NCI-H2227 (cell line): ENCODE results near the gene OSTN.
"Not testable (repeated sequence)": the region's sequence is repeated elsewhere in the genome, so short reads cannot be mapped to it uniquely, and the experiment has no call there.

Source experiments
- DNase-seq: peaks from one replicate; lab custom pipeline; 2025; ENCODE audit not compliant: unreplicated experiment; lab: John Stamatoyannopoulos, UW

OSTN gene

DNA sequence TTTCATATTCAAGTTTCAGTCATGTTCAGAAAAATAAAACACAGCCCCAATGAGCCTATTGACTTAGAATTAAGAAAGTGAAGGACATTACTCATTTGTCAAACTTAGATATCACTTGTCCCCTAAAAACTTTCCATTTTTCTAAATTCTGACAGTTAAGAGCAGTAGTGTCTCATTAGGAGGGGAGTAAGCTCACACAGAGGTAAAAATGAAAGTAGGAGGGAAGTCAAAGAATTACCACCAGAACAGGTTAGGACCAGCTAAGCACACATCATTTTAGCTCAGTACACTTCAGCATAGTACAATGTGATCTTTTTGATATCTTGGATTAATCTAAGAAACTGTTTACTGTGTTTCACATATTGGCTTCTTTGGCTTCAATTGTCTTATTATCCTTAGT is 64.3 kb downstream of the OSTN start:
- DNase-seq, result no peak

DNA sequence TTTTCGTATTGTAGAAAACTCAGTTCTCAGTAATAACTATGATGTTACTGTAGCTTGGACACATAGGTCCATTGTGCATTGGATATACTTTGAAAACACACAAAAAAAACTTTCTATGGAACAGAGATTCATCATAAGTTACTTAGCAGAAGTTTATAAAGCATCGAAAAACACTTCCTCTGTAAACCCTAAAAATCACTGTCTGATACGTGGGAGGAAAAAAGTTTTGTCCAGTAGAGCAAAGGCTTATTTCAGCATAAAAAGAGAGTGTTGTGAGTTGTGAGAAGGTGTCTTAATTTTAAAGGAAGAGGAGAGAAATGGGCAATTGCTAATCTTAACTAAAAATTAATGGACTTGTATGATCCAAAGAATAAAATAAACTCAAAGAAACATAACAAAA is 64.8 kb downstream of the OSTN start:
- no peak for DNase-seq

DNA sequence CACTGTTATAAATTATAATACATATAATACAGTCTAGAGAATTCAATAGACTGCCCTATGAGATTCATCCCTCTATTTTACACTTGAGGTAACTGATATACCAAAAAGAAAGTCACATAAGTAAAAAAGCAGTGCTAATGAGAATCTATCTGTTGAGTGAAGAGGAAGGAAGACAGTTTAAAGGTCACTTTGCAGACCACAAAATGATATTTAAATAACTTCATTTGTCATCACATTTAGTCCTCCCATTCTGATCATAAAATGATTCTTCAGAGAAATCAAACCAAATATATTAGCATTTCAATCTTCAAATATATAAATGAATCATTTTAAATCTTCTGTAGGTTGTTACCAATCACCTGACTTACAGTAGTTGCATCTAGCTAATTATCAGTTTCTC is 69.7 kb downstream of the OSTN start:
- no peak for DNase-seq

DNA sequence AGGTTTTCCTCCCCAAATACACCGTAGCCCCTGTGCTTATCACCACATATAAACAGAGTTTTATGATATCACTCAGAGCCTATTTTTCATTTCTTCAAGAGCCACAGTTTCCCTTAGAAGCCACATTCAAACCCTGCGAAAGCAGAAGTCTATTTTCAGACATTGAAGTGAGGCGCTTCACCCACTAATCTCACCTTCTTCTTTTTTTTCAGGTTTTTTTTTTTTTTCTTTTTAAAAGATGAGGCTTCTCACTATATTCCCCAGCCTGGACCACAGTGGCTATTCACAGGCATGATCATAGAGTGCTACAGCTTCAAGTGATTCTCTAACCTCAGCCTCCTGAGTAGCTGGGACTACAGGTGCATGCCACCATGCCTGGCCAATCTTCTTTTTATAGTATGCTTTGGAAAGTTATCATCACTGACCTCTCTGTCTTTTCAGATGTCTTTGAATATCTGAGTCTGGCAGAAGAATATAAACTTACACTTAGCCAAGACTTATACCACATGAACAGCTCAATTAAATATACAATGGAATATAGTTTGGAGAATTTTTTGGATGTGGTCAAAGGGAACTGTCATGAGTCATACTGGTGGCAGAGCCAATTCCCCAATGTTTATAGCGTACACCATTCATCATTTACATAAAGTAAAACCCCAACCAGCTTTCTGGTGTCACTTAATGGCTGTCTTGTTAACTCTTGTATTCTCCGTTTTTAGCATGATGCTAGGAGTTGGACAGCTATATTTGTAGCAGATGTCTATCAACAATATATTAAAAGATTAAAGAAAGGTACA is 70.4 kb downstream of the OSTN start:
- DNase-seq, result no peak

DNA sequence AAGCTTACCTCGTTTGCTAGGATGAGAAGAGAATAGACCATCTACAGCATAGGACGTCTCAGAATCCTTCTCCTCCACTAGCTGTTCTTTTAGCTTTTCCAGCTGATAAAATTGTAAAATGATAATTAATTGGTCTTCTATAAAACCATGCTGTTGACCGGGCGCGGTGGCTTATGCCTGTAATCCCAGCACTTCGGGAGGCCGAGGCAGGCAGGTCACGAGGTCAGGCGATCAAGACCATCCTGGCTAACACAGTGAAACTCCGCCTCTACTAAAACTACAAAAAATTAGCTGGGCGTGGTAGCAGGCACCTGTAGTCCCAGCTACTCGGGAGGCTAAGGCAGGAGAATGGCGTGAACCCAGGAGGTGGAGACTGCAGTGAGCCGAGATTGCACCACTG is 76.2 kb downstream of the OSTN start:
- not testable (repeated sequence) for DNase-seq

DNA sequence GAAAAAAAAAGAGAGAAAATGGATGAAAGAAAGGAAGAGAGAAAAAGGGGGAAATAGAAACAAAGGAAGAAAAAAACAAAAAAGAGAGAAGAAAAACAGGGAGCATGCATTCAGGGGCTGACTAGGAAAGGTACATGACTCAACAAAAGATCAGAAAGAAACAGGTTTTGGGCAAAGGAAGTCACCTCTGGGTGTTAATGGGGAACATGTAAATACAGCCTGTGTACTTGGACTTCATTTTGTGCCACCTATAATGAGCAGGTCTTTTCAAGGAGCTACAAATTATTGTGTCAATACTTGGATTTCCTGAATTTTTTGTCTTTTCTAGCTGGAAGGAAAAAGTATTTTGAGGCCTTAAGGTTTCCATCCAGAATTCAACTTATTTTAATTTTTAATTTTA is 76.7 kb downstream of the OSTN start:
- DNase-seq, result no peak

DNA sequence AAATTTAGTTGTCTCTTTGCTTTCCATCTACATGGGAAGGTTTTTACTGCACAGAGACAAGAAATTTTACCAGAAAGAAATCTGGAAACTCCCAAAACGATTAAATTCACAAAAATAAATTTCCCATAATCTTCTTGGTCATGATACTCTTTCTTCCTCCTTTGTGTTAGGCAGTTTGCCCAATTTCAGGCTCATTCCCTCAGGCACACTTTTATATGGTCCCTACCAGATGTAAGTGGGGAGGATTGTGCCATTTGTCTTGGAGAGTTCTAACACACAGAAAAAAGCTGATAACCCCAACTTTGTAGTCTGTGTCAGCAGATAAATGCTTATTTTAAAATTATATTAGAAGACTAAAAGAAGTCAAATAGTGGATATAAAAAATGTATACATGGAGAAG is 81.1 kb downstream of the OSTN start:
- no peak for DNase-seq

DNA sequence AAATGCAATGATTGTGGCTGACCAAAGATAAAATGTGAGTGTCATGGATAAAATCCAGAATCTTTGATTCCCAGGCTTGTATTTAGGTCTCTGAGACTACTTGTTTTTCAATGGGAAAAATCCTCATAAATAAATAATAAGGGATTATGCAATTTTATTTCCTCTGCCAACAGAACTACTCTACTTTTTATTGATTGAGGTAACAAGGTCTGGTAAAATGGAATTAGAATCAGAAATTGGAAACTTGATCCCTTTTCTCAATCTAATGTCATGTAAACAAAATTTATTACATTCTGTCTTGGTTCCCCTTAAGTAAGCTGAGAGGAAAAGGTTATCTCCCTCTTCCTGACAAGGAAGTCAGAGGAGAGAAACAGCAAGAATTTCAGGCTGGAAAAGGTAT is 81.8 kb downstream of the OSTN start:
- no peak for DNase-seq

DNA sequence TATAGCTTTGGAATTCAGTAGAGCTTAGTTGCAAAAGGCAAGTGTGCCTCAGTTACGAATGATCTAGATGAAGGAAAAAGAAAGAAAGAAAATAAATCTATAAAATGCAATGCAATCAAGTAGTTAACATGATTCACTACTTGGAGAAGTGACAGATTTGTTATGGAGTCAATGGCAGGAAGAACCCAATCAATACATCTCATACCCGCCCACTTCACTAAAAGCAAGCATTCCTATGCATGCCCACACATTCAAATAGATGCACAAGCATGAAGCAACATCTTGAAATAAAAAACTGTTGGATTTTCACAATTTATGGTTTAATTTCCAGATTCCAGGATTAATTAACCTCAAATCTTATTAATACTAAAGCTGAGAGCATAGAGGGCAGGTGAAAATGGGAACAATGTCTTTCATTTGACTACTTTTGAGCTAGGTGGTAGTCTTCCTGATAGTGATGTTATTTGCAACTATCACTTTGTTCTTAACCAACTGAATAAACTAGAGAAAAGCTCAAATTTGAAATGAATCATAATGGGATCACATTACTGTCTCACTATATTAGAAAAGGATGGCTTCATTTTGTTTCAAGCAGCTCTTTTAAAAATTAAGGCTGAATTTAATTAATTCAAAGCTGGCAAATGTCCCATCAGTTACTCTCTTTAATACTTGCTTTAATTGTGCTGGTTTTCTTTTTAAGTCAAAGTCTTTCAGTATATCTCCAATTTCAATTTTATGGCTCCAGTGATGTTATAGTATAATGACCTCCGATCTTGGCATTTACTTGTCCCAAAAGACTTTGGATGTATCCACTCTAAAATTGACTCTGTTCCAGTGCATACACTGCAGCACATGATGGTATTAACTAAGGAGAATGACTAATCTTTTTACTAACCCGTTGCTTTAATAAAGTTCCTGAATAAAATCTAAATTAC is 83.5 kb downstream of the OSTN start:
- DNase-seq, result no peak

DNA sequence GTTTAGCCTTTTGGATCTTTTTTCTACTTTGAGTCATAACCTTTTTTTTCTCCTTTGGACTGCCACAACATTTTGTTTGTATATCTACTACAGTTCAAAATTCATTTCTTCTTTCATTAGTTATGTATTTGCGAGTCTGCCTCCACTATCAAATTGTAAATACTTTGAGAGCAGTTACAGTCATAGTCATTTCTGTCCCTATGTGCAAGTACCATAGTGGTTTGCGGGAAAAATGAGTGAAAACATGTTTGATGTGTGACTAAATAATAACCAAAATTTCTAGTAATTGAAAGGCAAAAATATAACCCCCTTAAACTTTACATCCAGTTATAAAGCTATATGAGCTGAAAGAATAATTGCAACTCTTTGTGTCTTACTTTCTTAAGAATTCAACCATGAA is 84.4 kb downstream of the OSTN start:
- DNase-seq, result no peak

DNA sequence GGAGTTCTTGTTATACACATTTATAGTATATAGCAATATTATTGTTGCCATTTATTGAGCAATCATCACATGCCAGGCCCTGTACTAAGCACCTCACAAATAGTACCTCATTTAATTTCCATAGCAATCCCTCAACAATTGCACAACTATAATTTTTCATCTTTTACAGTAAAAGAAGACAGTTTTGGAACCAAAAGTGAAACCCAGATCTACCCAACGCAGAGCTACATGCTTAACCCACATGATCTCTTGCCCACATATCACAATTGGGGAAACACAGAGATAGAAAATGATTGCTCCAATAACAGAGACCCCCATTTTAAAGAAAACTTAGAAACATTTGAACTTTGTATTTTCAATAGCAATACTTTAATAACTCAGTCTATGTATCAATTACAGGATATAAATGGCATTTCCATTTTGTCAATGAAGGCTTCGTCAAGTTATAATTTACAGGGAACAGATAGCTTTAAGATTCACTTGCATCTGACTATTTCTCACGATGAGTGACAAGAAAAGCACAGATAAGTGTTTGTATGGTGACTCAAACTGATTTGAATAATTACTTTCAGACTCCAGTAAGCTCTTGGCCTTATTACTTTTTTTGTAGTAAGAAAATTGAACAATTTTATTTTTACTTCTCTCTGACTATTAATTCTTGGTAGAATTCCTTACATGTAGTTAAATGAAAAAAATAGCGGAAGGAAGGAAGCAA is 91.4 kb downstream of the OSTN start:
- DNase-seq, result no peak

DNA sequence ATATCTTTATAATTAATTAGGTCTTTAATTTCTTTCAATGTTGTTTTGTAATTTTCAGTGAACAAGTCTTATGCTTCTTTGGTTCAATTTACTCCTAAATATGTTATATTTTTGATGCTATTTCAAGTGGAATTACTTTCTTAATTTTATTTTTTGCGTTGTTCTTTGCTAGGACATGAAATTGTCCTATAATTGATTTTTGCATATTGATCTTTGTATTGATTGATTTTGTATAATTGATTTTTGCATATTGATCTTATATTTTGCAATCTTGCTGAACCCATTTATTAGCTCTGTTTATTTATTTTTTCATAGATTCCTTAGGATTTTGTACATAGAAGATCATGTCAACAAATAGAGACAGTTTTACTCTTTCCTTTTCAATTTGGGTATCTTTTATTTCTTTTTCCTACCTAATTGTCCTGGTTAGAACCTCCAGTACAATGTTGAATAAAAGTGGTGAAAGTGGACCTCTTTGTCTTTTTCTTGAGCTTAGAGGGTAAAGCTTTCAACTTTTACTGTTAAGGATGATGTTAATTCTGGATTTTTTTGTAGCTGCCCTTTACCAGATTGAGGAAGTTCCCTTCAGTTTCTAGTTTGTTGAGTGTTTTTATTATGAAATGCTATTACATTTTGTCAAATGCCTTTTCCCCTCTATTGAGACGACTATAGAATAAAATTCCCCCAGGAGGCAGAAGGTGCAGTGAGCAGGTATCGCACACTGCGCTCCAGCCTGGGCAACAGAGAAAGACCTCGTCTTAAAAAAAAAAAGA is 93.4 kb downstream of the OSTN start:
- DNase-seq, result no peak

DNA sequence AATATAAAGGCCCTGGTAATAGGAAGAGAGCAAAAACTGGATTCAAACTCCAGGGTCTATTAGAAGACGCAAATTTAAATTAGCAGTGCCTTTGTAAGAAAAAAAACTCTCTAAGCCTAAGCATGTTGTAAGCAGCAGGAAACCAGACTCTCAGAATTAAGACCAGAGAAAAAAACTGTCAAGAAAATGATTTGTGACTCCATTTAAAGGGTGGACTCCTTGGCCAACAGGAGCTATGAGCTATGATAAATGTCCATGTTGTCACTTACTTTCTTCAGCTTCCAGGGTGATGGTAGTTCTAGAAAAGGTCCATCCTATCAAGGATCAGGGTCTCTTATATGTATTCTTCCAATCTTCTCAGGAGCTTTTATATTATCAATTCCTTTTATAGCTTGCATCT is 95.2 kb downstream of the OSTN start:
- no peak for DNase-seq

DNA sequence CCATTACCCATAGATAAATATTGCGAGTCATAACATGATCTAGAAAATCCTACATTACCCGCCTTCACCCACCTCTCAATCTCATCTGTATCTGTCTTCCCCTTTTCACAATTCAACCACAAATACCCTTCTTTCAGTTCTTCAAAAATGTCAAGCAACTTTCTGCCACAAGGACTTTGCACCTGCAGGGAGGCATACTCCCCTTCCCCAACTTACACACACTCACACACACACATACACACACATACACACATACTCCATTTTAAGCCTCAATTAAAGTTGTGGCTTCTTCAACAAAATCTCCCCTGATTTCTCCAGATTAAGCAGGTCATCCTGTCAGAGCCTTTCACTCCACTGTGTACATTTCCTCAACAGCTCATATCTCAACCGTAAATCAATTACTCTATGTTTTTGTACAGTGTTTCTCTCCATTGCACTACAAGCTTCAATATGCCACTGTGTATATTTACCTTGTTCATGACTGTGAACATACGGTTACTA is 97.0 kb downstream of the OSTN start:
- no peak for DNase-seq

DNA sequence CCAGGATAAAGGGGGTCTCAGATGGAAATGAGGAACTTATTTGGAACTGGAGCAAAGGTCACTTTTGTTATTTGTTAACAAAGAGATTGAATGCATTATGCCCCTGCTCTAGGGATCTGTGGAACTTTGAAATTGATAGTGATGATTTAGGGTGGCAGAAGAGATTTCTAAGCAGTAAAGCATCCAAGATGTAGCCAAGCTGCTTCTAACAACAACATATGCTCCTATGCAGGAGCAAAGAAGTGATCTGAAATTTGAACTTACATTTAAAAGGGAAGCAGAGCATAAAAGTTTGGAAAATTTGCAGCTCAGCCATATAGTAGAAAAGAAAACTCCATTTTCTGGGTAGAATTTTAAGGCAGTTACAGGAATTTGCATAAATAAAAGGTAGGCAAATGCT is 99.8 kb downstream of the OSTN start:
- no peak for DNase-seq

DNA sequence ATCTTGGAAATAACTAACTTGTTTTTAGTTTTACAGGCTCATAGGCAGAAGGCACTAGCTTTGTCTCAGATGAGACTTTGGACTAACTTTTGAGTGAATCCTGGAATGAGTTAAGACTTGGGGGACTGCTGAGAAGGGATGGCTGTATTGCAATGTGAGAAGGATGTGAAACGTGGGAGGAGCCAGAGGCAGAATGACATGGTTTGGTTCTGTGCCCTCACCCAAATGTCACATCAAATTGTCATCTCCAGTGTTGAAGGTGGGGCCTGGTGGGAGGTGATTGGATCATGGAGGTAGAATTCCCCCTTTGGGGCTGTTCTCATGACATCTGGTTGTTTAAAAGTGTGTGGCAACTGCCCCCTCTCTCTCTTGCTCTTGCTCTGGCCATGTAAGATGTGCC is 101.4 kb downstream of the OSTN start:
- no peak for DNase-seq

DNA sequence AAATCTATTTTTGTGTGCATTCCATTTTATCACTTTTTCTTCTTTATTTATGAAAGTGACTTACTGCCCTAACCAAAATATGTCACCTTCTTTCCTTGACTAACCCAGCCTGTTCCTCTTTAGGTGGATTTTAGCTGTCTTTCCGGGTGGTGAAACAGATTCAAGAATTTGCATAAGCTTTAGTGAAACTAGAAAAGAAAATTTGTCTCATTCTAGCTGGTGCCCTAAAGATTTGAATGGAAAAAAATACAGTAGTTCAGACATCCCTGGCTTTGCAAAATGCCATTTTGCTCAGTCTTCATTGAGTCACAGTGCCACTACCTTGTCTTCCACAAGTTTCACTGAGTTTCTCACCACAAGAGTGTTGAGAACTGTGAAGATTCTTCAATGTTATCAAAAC is 102.0 kb downstream of the OSTN start:
- no peak for DNase-seq

DNA sequence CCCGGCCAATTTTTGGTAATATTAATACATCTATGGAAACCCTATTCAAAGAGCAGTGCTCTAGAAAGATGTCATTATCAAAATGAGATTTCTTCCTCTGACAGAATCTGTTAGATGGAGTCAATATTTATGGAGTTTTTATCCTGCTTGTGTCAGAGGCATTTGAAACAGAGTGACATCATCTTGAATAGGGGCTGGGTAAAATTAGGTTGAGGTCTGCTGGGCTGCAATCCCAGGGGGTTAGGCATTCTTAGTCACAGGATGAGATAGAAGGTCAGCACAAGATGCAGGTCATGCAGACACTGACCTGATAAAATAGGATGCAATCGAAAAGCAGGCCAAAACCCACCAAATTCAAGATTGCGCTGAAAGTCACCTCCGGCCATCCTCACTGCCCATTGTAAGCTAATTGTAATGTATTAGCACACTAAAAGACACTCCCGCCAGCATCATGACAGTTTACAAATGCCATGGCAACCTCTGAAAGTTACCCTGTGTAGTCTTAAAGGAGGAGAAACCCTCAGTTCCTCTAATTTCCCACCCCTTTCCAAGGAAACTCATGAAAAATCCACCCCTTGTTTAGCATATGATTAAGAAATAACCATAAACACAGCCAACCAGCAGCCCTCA is 102.9 kb downstream of the OSTN start:
- DNase-seq, result no peak

DNA sequence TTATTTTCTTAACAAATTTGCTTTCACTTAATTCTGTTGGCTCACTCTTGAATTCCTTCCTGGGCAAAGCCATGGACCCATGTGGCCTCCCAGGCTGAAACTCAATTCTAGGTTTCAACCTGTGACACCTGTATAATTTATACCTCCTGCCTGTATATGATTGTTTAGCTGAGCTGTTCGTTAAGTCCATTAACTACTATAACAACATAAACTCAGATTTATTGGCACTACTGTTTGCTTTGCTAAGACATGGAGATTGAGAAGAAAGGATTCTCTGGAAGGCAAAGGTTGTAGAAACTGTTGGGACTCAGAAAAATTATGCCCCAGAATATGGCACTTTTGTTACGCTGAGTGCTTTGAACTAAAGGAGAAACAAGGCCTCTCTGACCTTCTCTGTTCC is 103.4 kb downstream of the OSTN start:
- DNase-seq, result no peak

DNA sequence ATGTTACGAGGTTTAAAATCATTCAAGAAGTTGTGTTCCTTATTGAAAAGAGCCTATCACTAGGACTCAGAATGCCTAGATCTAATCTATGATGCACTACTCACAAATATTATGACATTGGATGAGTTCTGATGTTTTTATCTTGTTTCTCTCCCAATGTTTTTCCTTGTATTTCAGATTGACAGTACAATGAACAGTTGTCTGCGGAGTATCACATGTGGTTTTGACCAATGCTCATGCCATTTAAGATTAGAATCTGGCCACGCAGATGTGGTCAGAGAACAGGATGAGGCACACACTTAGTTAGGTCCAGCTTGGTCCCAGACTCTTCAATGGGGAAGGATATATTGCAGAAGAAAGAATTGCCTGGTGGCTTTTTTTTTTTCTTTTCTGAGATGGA is 104.6 kb downstream of the OSTN start:
- no peak for DNase-seq
